SHP77 treated with DMSO at 0.1 percent for 48 hours (cell line): ENCODE data around the gene PTAR1.

Experiments used
- DNase-seq: peaks from one replicate; lab custom pipeline; 2025; lab: John Stamatoyannopoulos, UW

PTAR1 gene

DNA sequence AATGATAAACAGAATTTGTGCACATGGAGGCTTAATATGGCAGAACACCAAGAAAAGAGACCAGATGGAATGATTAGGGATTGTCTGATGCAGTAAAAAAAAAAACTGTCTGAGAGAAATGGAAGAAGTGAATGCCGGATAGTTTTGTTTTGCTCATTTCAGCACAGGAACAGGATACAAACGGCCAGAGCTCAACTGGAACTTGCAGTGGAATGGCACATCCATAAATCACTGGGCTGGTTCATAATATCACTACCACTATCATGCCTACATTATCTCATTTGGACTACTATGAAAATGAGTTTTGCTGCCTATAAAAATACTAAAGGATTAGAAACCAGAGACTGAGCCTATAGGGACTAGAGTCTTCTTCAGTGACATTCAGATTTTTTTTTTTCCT, 9.7 kb downstream of the PTAR1 start:
- no peak for DNase-seq

DNA sequence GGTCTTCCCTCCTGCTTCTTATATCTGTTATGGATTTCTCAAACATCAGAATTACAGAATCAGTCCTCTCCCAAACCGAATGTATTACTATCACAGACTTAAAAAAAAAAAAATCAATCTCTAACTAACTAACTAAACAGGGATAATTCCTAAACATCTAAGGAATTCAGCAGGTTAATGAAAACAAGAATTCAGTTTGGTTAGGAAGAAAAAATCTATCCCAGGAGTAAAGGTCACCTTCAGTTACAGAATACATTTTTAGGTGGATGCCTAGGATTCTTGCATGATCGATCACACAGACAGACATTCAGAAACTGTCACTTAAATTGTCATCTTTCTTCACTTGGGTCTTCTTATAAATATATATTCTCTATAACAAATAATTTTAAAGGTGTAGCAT, 11.5 kb downstream of the PTAR1 start:
- no peak for DNase-seq

DNA sequence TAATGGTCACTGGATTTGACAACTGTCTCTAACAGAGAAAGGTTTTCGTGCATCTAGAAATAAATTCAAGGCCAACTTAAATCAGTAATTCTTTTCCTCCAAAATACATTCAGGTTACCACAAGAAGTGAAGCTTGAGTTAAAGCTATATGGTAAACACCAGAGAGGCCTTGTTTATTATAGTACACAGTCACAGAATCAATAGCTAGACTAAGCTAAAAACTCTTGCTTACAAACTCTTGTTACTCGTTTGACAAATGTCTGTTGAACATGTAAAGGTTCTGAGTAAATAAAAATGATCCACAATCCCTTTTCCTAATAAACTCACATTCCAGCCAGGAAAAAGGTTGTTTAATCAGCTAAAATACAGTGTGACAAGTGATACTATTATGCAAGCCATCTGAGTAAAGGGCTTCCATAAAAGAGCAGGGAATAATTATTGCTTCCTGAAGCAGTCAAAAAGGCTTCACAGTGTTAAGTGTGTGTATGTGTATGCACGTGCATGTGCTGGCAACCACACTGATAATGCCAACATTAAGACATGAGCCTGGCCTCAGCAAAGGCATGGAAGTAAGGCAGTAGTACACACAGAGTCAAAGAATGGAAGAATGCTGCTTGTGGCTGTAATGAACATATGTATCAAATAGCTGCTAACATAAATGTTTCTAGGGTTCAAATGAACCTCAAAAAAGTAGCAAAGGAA, 12.8 kb downstream of the PTAR1 start:
- DNase-seq: no peak

DNA sequence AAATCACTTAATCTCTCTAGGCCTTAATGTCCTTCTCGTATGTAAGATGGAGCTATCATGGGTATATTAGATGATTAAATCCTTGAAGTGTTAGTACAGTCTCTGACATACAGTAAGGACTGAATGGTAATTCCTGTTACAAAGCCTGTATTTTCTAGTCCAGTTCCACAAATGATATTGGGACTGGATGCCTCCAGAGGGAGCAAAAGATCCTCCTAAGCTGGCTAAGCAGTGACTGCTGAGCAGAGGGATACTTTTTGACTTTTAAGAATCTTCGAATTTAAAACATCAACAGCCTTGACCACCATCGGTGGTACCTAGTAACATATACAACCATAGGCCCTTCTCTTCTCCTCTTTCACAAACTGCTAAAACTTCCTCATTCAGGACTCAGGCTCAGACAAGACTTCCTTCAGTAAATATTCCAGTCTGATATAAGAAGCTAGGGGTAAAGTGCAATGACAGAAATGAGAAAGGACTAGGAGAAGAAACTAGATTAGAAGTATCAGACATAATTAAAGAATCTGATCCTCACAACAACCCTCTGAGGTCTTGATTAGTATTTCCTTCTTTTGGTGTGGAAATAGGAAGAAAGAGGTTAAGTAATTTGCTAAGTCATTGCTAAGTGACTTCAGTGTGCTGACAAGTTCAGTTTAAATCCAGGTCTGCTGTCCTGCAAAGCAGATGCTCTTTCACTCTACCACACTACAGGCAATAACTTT, 13.9 kb downstream of the PTAR1 start:
- DNase-seq: no peak

DNA sequence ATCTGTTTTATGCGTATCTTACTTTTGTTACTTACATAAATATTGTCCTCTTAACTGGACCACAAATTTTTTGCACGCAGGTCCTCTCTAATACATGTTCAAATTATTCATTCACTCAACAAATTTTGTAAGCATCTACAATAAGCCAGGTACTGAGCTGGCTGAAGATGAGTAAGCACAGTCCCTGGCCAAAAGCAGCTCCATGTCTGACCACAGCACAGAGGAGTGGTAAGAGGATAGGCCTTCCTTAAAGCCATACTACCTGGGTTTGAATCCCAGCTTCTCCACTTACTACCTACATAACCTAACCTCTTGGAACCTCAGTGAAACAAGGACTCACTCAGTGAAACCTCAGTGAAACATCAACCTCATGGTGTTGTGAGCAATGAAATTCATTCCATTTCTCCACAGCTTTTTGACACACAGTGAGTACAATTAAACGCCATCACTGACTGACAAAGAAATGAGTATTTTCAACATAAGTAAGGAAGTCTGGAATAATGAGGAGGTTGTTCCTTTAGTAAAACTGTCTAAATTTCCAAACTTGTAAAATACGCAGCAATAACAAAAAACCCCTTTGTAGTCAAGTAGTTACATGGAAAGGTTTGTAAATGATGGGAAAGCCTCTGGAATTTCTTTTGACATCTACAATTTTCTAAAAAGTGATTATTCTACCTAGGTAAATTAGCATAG, 15.0 kb downstream of the PTAR1 start:
- DNase-seq: no peak

DNA sequence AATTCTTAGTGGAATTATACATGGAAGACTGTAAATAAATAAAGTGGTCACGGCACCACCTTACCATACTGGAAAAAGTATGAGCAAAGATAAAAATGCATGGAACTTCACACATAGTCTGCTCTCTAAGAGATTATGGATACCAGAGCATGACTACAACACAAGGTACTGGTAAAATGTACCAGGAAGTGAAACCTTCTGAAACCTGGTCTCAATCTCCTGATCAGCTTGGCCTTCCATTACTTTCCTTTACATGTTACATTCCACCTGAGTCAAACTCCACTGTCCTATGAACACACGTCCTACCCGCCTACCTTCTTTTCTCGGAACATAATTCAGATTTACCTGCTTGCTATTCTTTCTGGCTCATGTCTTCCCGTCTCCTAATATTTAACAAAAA, 15.9 kb downstream of the PTAR1 start:
- no peak for DNase-seq

- no peak for DNase-seq
Observed at GRCh38 chr9:69740872-69741505, 18.8 kb downstream of the PTAR1 start.

DNA sequence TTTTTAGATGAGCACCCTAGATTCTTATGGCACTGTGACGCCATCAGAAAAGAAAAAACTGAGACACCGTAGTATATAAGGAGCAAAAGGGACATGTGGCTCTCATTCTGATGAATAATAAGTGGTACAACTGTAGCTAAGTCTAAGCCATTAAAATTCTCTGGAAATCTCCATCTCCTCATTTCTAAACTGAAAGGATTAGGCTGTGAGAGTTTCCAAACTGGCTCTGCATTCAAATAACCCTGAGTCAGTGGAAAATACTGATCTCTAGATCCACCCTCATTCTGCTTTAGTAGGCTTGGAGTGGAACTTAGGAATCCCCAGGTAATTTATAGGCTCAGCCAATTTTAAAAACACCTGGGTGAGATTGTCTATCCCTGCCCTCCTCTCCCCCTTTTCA, 28.5 kb downstream of the PTAR1 start:
- DNase-seq: no peak

- DNase-seq: no peak
Observed at GRCh38 chr9:69719983-69720382, 39.8 kb downstream of the PTAR1 start.

- no peak for DNase-seq
Observed at GRCh38 chr9:69719367-69719766, 40.4 kb downstream of the PTAR1 start.

DNA sequence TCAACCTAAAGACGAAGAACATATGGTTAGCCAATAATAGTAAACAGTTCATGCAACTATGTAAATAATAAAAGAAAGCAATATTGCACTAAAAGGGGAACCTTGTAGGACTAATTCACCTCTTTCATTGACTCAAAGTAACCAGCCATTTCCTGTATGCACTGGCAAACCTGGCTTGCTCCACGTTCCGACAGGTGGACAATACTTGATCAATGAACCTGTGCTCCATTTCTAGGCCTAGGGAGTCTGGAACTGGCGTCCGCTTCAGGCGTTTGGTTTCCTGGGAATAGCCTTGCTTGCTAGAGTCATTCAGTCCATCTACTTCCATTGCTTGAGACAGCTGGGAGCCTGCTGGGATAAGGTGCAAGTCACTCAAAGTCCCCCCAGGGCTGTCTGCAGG, 41.6 kb downstream of the PTAR1 start:
- DNase-seq: no peak

- DNase-seq: no peak
Observed at GRCh38 chr9:69715825-69716224, 44.0 kb downstream of the PTAR1 start.

GRCh38 chr9:69715096-69715495, 44.7 kb downstream of the PTAR1 start:
- DNase-seq: no peak

GRCh38 chr9:69697475-69697874, 62.3 kb downstream of the PTAR1 start:
- no peak for DNase-seq

DNA sequence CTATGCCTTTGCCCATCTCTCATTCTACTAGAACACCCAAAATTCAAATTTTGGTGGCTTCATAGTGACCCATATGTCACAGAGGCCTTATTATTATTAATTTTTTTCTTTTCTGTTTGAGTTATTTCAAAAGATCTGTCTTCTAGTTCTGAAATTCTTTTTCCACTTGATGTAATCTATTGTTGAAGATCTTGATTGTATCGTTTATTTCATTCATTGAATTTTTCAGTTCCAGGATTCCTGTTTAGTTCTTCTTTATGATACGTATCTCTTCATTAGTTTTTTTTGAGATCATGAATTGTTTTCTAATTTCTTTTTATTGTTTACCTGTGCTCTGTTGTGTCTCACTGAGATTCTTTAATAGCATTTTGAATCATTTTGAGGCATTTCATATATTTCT, 63.0 kb downstream of the PTAR1 start:
- no peak for DNase-seq

- no peak for DNase-seq
Observed at GRCh38 chr9:69689991-69690538, 69.7 kb downstream of the PTAR1 start.

DNA sequence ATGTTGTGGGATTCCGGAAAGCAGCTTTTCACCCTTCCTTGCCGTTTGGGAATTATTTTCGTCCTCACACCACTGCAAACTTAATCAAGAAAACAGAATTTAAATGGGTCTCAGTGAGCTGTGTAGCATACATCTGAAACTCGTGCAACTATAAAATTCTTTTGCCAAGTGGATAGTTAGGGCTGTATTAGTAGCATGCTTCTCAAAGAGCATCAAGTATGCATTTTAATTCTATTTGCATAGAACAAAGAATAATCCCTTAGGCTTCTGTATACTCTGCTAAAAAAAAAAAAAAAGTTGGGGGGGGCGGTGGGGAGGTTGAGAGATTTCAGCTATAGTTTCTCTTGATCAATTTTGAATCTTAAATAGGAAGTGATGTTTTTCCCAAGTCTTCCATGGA, 75.9 kb downstream of the PTAR1 start:
- DNase-seq: no peak

GRCh38 chr9:69678843-69679538, 80.8 kb downstream of the PTAR1 start:
- no peak for DNase-seq

DNA sequence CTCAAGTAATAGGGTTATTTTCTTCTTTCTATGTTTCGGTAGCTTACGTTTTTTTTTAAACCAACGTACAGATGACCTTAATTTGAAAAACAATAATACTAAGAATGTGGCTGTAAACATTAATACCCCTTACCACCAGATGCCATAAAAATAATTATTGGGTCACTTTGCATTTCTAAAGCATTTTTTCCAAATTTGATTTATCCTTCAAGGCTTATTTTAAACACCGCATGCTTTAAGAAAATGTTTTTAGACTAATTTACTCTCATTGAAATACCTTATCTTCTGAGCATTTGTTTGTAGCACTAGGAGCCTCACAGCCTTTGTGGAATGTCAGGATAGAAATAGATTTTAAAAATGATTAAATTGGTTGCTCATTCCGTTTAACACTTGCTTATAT, 81.9 kb downstream of the PTAR1 start:
- no peak for DNase-seq

DNA sequence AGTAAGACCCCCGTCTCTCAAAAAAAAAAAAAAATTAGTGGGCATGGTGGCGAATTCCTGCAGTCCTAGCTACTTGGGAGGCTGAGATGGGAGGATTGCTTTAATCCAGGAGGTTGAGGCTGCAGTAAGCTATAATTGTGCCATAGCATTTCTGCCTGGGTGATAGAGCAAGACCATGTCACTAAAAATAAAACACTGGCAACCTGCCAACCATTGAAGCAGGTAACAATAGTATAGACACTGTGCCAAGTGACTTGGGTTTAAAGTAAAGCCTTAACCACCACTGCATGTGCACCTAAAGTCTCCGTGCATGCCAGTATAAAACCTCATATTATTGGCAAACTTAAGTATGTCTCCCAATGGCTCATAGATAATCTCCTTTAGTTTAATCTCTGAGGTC, 84.2 kb downstream of the PTAR1 start:
- no peak for DNase-seq

DNA sequence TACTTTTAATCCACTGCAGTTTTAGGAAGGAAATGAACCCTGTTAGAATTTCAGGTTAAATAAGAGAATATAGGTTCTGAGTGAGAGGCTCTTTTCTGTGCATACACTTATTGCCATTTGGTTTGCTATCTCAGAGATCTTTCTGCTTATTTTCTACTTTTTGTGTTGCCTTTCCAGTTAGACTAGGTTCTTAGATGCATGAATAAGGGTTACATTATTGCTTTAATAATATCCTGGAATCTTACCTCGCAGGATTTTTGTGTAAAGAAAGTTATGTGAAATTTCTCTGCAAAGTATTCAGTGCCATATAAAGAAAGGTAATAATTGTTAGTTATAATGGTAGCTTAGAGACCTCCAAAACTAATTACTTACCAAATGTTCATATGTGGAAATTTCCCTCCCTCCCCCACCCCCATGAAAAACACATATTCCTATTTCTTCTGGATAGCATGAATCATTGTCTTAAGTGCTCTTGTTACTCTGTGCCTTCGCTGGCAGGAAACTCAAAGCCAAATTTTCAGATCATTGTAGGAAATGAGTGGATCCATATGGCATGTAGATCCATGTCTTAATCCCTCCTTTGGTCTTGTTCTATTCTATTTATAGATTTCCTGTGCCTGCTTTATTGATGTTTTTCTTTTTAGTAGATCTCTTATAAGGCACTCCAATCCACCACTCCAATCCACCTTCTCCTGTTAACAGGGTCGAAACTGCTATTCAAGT, 84.9 kb downstream of the PTAR1 start:
- DNase-seq: no peak
